Inflammatory macrophage treated with lipopolysaccharide for 4 hours (primary cell): ENCODE results near the gene ESYT3.
"Not testable (repeated sequence)": the region's sequence is repeated elsewhere in the genome, so short reads cannot be mapped to it uniquely, and the experiment has no call there.

Experiments used
- DNase-seq: peaks from one replicate; pipeline ENCODE4 v3.0.0-alpha.2; 2020

The ESYT3 gene

DNA sequence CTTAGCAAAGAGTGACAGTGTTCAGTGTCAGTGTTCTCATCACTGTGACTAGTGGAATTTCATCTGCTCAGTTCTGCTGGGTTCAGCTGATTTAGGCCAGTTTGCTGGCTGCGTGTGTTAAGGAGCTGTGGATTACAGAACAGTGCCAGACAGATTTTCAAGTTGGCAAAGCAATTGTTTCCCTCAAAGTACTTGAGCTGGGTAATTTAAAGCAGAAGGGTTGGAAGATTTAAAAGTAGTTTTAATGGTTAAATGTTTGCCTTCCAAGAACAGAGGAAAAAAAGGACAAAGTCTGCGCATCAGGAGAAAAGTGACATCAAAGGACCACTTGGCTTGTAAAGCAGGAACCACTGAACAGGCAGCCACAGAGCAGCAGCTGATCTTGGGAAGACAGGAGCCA is 8.7 kb downstream of the ESYT3 start:
- DNase-seq = no peak

DNA sequence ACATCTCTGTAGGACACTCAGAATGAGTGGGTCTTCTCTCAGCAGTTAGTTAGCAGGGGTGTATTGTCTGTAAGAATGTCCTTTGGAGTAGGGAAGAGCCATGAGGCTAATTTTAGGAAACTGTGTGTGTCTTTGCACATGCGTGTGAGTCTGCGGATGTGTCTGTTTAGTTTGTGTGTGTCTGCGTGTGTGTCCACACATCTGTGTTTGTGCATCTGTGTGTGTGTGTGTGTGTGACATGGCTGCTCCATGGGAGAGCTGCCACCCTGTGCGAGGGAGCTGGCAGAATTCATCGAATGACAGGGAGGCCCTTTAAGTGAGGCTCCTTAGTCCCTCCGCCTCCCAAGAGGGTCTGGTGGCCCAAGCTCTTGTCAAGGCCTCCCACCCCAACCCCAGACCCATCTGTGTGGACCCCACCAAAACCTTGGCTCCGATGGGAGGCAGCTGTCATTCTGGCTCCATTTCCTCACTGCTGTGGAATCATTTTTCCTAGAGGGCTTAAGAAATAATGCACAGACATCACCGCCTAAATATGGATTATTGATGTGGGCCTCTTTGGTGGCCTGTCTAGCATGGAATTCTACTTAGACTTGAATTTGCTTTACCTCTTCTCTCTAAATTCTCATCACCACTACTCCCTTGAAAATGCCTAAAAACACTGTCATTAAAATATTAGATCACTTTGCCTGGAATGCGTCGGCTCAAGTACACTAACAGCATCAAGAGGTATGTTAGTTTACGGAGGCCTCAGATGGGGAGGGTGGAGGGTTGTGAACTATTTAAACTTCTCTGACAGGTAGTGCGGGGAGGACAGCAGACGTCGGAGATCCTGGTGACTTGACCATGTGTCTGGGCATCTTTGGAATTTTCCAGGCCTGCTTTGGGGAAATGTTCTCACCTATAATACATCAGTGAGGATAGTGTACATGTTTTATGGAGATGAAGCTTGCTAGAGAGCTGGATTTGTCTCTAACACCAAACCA is 9.4 kb downstream of the ESYT3 start:
- DNase-seq = no peak

DNA sequence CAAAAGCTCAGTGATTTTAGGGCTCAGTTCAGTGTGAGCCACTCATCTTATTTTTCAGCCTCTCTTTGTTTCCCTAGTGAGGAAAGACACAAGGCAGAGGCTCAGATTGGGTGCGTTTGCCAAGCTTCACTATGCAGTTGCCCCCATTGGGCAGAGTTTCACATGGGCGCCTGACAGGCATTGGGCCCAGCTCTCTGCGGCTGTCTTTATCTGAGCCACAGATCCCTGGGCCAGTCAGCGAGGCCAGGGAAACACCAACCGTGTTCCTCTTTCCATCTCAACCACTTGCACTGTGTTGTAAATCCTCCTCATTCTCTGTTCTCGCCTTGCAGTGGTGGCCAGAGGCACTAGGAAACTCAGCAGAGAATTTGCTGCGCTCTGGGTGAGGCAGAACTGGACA is 10.8 kb downstream of the ESYT3 start:
- DNase-seq = no peak

DNA sequence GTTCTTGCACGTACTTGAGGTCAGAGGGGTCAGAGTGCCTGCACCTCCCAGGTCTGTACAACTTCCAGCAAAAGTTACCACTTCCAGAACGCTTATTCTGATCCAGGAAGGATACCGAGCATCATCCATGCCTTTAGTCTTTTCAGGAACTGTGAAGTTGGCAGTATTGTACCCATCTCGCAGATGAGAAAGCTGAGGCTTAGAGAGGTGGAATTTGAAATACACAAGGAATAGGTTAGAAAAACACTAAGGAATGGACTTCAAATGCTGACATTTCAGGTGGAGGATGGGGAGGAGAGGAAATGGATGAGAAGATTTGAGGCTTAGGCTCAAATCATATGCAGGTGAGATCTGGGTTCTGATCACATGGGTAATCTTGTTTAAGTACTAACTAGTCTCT is 11.2 kb downstream of the ESYT3 start:
- no peak for DNase-seq

DNA sequence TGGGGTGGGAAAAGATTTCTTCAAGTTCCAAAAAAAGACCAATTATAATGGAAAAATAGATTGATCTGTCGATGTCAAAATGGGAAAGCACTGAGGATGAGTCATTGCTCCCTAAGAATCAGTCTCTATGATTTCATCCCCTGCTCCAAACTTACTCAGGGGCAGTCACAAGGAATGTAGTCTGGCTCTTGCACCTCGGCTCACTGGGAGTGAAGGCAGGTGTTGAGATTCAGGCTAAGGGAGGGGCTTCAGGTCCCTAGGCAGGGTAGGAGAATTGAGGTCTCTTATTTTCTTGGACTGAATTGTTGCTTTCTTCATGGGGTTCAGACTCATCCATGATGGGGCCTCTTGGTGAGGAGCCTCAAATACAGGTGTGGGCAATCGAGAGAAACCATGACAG is 14.2 kb downstream of the ESYT3 start:
- DNase-seq = no peak

DNA sequence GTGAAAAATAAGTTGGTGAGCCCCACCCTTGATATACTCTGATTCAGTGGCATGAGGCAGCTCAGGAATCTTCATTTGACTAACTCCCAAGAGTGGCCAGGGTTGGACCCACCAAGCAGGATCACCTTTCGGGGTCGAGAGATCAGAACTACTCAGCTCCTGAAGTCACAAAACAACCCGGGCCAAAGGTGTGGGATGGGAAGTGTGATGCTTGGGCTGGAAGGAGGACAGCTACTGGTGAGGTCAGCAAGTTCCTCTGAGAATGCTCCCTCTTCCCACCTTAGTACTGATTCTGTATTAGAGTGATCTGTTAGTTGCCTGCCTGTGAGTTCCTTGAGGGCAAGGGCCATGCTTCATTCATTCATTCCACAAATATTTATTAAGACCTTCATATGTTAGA is 15.1 kb downstream of the ESYT3 start:
- no peak for DNase-seq

DNA sequence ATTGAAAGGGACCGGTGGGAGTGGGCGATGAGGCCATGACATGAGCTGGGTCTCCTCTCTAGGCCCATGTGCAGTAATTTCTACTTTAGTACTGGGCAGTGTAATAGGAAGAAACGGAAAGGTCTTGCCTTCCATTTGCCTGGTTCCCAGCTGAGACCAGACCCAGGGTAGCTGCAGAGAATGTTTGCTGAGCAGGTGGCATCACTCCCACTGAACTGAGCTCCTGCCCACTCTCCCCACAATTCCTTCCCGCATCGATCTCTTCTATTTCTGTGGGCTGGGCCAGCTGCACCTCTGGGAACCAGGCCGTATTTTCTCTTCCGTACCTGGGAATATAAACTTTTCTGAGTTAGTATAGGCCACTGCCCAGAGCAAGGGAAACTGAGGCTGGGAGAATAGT is 15.8 kb downstream of the ESYT3 start:
- DNase-seq = no peak

DNA sequence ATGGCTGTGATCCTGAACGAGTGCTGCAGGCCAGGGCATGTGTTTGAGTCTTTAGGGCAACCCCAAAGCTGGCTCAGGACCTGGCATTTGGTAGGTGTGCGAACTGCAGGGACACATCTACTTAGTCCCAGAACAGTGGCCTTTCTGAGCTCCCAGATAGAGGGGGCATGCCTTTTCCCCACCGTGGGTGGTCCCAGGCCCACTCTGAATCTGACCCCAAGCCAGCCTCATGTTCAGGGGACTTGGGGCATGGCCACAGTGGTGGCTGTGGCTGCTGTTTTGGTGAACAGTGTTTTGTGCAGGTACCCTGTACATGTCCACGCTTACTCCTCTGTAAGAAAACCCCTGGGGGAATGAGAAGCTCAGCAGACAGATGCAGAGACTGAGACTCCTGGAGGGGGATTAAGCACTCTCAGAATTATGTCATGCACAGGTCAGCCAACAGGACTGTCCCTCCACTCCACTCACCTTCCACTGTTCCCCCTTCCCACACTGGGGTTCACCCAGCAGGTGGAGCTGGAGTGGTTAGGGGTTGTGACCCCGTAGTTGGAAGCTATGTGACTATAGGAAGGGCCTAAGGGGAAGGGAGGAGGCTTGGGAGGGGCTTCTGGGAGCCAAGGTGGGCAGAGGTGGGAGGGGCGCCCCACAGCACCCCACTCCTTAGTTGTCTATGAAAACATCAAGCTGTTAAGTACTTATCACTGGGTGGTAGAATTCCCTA is 16.4 kb downstream of the ESYT3 start:
- DNase-seq = no peak

DNA sequence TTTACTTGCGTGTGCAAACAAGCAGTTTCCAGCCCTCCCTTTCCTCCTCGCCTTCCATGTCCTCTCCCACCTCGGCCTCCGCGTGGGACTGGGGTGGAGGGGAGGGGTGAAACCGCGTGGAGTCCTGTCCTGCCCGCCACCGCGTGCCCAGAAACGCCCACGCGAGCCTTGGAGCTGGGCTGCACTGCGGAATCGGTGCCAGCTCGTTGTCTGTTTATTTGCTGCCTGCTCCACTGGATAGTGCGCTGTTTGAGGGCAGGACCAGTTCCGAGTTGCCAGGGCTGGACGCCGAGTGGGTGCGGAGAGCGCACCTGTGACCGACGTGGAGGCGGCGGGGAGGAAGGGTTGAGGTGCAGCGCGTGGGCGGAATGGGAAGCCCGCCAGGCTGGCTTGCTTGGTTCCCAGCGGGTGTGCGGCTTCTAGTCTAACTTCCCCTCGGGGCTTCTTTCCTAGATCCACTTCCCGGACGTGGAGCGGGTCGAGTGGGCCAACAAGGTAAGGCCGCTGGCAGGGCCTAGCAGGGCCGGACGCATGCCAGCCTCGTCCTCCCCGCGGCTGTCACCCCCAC is 17.3 kb downstream of the ESYT3 start:
- DNase-seq = no peak

DNA sequence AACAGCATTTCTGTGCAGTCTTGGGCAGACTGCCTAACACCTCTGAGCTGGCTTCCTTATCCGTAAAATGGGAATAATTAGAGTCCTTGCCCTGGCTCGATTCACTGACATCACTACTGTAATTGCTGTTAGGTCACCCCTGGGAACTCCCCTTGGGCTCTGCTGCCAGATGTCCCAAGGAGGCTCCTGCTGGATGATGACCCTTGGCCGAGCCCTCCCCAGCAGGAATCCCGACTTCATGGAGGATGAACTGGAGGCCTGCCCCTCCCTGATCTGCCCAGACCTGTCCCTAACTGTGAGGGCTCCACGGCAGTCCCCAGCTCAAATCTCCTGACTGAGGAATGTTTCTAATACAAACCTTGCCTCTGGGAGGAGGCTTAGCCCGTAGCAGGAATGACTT is 18.0 kb downstream of the ESYT3 start:
- DNase-seq = no peak

DNA sequence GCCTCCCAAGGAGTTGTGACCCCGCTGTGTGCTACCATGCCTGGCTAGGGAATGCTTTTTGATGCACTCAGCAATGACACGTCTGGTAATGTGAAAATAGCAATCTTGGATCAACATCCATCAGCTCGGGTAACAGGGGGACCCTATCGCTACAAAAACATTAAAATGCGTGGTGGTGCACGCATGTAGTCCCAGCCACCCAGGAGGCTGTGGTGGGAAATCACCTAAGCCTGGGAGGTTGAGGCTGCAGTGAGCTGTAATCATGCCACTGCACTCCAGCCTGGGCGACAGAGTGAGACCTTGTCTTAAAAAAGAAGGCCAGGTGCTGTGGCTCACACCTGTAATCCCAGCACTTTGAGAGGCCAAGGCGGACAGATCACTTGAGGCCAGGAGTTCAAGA is 19.5 kb downstream of the ESYT3 start:
- not testable (repeated sequence) for DNase-seq

DNA sequence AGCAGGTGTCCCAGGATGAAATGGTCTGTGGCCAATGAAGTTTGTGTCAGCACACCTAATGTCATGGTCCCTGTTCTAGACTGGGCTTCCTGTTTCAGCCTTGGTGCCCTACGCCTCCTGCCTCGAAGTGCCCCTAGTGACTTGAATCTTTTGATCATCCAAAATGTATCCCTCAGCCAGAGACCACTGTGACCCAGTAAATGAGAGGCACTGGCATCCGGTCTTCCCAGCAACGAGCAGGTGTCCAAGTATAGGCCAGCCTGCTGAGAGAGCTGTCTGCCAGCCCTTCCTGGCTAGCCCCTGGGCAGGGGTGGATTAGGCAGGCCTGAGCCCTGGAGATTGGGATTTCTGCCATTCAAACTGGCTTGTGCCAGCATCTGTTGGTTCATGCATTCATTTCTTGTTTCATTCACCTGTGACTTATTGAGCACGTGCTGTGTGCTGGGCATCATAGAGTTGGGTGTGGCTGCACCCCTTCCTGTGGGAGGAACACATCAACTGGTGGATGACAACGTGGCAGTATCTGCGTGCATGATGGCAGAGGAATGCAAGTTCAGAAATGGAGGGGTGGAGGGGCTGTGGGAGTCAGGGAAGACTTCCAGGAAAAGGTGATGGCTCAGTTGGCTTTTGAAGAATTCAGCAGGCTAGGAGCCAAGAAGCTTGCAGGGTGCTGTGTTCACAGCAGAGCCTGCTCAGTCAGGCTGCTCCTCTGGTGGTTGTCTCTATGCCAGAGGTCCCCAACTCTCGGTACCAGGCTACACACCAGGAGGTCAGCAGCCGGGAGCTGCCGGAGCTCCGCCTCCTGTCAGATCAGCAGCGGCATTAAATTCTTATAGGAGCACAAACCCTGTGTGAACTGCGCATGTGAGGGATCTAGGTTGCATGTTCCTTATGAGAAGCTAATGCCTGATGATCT is 21.6 kb downstream of the ESYT3 start:
- no peak for DNase-seq

DNA sequence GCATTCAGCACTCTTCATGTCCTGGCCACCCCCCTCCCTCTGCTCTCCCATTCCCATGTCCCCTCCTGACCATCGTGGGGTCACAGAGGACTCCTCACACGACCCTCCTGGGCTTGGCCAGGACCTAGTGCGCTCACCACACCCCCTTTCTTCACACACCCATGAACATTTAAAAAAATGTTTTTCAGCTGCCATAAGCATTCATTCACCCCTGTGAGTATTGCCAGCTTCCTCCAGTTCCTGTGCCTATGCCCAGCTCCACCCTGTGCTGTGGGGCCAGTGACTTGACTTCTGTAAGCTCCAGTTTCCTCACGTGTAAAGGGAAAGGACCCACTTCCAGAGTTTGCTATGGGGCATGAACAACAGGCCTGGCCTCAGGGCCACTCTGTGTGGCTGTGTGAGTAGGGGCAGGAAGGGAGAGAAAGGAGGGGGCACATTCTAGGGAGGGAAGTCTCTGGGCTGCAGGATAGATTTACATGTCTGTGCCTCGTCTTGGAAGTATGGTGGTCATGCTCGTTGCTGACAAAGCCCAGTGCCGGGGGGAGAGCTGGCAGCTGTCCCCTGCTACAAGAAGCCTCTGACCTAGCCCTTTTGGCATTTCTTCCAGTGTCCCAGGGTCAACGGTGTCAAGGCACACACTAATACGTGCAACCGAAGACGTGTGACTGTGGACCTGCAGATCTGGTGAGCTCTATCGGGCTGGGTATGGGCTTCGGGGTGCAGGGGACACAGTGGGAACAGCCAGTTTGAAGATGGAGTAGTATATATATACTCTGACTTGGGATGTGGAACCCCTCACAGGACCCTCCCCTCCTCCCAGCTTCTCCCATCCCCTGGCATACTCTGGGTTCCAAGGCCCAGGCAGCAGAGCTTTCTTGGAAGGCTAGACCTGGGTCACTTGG is 22.8 kb downstream of the ESYT3 start:
- DNase-seq = no peak

DNA sequence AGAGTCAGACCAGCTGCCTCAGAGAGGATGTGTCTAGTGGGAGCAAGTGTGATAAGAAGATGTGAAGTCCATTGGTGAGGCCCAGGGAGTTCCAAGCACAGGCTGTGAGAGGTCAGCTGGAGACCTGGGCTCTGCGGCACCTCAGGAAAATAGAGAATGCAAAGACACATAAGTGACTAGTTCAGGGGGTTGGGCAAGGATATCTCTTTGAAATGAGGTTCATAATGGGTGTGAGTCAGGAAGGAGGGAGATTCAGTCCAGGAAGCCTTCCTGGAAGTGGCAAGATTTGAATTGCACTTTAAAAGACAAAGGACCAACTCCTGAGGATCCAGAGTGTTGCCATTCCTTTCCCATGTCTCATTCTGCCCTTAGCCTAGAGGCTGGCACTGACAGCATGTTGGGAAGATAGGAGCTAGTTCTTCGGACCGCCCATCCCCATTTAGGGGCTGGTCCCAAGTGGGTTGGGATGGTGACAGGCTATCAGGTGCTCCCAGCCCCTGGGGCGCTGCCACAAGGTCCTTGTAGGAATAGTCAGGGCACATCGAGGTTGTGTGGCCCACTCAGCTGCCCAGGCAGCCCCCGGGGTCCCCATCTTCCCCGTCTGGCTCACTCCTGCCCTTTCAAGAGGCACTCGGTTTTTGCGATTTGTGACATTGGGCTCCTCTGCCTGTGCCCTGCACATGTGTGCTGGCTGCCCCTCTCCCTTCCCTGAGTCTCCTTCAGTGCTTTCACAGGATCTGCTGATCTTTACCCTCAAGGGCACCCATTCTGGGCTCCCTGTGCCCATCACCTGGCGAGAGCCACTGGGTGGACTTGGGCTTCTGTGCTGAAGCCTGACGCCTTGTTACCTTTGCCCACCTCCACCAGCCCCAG is 23.7 kb downstream of the ESYT3 start:
- DNase-seq = no peak

DNA sequence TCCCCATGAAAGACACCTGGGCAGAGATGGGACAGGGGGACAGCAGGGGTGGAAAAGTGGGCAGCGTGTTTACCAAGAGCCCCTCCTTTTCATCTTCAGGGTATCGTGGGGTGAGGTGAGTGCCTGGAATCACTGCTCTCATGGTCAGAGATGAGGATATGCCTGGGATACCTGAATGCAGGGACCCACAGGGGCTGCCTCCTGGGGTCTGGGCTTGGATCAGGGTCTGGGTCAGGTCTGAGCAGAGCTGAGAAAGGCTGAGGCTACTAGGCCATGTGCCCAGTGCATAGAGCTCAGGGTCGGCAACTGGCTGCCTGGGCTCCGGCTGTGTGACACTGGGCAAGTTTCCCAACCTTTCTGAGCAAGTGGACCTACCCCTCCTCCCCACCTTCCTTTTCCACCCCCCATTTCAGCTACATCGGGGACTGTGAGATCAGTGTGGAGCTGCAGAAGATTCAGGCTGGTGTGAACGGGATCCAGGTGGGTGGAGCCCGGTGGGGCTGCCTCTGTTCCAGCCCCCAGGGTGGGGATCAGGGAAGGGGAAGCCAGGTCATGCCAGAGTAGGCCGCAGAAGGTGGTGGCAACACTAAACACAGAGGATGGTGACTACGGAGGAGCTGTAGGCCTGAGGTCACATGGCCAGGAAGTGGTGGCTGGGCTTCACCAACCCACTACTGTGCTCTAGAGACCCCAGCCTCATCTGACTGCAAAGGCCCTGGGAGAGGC is 24.5 kb downstream of the ESYT3 start:
- DNase-seq = no peak

DNA sequence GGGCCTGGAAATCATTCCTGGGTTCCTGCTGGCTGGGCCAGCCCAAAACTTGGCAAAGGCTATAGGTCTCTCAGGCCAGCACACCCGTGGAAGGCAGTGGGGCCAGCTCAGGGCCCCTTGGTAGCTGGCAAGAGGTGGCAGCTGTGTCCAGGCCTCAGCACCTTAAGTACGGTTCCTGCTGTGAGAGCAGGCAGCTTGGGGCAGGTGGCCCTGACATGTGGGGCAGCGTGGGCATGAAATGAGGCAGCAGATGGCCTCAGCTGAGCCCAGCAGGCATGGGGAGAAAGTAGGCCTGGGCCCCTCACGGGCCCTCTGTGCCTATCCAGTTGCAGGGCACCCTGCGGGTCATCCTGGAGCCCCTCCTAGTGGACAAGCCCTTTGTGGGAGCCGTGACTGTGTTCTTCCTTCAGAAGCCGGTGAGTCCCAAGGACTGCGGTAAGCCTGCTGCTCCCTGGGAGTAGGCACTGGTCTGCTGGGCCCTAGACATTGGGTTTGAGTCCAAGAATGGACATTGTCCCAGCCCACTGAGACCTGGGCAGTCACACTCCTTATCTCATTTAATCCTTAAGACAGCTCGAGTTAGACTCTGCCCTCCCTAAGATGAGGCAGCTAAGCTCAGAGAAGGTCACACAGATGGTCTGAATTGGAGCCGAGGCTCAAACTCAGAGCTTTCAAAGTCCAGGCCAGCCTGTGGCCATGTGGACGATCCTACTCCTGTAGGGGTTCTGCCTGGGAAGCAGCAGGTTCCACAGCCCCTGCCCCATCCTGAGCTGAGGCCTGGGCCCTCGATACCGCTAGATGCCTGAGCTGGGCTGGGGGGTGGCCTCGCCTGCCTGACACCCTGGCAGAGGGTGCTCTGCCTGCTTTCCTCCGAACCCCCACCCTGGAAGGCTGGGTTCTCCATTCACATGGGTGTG is 25.5 kb downstream of the ESYT3 start:
- no peak for DNase-seq

DNA sequence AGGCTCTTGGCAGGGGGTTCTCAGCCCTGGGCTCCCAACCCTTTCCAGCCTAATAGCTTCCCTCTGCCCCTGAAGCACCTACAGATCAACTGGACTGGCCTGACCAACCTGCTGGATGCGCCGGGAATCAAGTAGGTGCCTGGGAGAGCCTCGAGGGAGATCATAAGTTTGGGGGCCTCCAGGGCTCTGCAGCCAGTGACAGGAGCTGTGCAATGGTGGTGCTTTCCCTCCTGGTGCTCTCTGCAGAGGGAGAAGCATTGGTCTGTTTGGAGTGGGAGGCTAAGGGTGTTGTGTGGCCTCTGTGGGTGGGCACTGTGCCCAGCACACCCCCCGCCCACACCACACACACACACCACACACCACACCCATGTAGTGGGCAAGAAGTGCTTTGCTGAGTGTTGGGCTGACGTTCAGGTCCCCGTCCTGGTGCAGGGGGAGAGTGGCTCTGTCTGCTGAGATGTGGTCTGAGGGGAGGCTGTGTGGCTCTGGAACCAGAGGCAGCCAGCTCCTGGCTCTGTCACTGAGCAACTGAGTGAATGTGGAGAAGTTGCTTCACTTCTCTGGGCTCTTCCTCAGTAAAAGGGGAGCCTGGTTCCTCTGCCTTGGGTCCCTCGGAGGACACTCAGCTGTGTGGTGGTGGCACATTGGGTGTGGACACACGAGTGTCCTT is 26.3 kb downstream of the ESYT3 start:
- DNase-seq = no peak

DNA sequence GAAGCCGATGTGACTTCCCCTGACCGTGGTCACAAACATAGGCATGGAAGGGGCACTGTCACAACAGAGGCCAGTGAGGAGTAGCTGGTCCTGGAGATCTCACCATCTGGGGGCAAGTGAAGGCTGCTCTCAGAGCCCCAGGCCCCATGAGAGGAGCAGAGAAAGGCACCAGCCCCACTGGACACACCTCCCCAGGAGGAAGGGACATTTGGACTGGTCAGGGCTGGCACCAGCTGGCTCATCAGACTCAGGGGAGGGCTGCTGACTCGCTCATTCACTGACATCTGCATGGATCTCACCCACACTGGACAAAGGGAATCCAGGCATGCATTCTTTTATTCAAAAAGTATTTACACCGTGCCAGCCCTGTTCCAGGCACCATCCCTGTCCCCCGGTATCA is 26.8 kb downstream of the ESYT3 start:
- DNase-seq = no peak
